ENCODE data around the gene UQCRQ.

UQCRQ gene

DNA sequence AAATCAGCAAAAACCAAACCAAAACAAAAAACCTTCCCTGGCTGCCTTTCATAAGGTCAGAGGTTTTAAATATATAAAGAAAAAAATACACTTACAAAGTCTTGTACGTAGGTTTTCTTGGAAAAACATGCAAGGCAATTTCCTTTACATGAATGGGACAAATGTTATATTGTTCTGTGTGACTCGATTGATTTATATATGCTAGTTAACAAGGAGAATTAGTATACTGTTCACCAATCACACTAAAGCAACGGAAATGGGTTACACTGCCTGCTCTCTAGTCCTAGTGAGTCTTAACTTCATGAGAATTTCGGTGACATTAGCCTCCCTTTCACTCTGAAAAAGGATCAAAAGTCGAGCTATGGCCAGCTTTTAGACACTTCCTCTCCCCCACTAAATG lies 5.7 kb upstream of the UQCRQ start:
- TF ChIP-seq, protein P1, sequence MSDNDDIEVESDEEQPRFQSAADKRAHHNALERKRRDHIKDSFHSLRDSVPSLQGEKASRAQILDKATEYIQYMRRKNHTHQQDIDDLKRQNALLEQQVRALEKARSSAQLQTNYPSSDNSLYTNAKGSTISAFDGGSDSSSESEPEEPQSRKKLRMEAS (IDR thresholded peaks at IDR 0.05) = no peak
- no peak for TF ChIP-seq TEAD4 (IDR thresholded peaks at IDR 0.05)
- no peak for TF ChIP-seq TCF12 (IDR thresholded peaks at IDR 0.05; ENCODE audit: low read depth)
- TF ChIP-seq CEBPB (IDR thresholded peaks at IDR 0.05) = no peak
- no peak for TF ChIP-seq YY1 (IDR thresholded peaks at IDR 0.05; ENCODE audit: low read depth)
- no peak for TF ChIP-seq ZBTB7A (IDR thresholded peaks at IDR 0.05; ENCODE audit: low read depth)
- no peak for TF ChIP-seq RAD21 (IDR thresholded peaks at IDR 0.05; ENCODE audit: low read depth)
- TF ChIP-seq, protein P2, sequence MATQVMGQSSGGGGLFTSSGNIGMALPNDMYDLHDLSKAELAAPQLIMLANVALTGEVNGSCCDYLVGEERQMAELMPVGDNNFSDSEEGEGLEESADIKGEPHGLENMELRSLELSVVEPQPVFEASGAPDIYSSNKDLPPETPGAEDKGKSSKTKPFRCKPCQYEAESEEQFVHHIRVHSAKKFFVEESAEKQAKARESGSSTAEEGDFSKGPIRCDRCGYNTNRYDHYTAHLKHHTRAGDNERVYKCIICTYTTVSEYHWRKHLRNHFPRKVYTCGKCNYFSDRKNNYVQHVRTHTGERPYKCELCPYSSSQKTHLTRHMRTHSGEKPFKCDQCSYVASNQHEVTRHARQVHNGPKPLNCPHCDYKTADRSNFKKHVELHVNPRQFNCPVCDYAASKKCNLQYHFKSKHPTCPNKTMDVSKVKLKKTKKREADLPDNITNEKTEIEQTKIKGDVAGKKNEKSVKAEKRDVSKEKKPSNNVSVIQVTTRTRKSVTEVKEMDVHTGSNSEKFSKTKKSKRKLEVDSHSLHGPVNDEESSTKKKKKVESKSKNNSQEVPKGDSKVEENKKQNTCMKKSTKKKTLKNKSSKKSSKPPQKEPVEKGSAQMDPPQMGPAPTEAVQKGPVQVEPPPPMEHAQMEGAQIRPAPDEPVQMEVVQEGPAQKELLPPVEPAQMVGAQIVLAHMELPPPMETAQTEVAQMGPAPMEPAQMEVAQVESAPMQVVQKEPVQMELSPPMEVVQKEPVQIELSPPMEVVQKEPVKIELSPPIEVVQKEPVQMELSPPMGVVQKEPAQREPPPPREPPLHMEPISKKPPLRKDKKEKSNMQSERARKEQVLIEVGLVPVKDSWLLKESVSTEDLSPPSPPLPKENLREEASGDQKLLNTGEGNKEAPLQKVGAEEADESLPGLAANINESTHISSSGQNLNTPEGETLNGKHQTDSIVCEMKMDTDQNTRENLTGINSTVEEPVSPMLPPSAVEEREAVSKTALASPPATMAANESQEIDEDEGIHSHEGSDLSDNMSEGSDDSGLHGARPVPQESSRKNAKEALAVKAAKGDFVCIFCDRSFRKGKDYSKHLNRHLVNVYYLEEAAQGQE (IDR thresholded peaks at IDR 0.05; ENCODE audit: low read depth) = no peak
- no peak for TF ChIP-seq EGR1 (IDR thresholded peaks at IDR 0.05)
- no peak for TF ChIP-seq NFIC (IDR thresholded peaks at IDR 0.05)
- TF ChIP-seq CREB1 (IDR thresholded peaks at IDR 0.05; ENCODE audit: low read depth) = no peak
- TF ChIP-seq FOXM1 (IDR thresholded peaks at IDR 0.05; ENCODE audit: borderline replicate concordance, low read depth) = no peak
- no peak for TF ChIP-seq EP300 (IDR thresholded peaks at IDR 0.05; ENCODE audit: borderline replicate concordance)
- no peak for TF ChIP-seq TAF1 (IDR thresholded peaks at IDR 0.05; ENCODE audit: low read depth)
- TF ChIP-seq, protein P3, sequence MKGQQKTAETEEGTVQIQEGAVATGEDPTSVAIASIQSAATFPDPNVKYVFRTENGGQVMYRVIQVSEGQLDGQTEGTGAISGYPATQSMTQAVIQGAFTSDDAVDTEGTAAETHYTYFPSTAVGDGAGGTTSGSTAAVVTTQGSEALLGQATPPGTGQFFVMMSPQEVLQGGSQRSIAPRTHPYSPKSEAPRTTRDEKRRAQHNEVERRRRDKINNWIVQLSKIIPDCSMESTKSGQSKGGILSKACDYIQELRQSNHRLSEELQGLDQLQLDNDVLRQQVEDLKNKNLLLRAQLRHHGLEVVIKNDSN (IDR thresholded peaks at IDR 0.05) = no peak

DNA sequence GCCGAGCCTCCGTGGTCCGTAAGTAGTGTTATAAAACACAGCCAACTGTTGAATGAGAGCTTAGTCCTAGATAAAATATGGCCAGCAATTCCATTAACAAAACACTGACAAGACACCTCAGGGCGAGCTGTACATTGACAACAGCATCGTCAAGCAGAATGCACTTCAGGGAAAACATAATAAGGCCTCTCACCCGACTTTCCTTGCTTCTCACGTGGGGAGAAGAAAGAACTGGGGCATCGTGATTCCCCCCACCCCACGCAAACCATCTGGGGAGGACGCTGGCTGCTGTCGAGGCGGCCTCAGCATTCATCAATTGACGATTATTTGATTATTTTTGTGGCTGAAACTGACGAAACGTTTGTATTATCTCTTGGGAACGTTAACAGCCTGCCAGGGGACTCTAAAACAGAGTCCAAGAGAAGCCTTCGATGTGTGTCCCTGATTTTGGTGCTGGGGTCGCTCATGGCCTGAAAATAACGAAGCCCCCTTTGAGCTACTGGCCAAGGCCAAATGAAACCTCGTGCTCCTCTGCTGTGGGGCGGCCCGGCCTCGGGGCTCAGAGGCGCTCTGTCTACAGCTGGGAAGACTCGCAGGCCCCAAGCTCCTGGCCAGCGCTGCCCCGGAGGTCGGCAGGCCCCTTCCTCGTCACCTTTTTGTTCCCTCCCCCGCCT lies 637 bp upstream of the UQCRQ start:
- no peak for TF ChIP-seq TAF1 (IDR thresholded peaks at IDR 0.05; ENCODE audit: low read depth)

DNA sequence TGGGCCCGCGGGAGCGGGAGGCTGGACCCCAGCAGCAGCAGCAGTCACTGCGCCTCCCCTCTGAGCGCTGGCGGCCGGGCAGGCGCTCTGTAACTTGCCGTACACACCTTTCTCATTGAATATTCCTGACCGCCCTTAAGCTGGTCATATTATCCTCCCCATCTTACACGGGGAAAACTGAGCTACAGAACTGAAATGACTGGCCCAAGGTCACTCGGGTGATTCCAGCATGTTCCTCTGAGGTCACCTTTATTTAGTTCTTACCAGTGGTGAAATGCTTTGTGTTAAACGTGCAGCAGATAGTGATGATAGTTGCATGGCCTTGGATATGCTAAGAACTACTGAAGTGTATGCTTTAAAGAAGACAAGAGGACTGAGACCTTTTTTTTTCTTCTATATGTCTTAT lies 607 bp downstream of the UQCRQ start:
- TF ChIP-seq, protein P1 (IDR thresholded peaks at IDR 0.05) = no peak
- TF ChIP-seq TAF1 (IDR thresholded peaks at IDR 0.05; ENCODE audit: low read depth) = no peak

DNA sequence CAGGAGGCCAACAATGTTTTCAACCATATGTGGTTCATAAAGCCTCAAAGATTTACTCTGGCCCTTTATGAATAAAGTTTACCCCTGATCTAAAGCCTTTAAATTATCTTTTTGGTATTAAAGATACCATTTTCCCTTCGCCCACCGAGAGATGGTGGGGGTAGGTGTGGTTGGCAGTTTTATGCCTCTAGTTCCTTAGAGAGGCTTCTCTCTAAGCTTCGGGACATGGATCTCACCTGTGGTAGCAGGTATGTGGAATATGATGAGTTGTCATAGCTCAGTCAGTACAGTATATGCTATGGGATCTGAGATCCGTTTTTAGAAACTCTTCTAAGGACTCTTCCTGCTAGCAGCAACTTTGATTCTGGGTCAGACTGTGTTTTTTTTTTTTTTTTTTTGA lies 2.3 kb downstream of the UQCRQ start:
- no peak for TF ChIP-seq EGR1 (IDR thresholded peaks at IDR 0.05)
- TF ChIP-seq FOXM1 (IDR thresholded peaks at IDR 0.05; ENCODE audit: borderline replicate concordance, low read depth) = no peak
- no peak for TF ChIP-seq CEBPB (IDR thresholded peaks at IDR 0.05)
- TF ChIP-seq, protein P3 (IDR thresholded peaks at IDR 0.05) = no peak

DNA sequence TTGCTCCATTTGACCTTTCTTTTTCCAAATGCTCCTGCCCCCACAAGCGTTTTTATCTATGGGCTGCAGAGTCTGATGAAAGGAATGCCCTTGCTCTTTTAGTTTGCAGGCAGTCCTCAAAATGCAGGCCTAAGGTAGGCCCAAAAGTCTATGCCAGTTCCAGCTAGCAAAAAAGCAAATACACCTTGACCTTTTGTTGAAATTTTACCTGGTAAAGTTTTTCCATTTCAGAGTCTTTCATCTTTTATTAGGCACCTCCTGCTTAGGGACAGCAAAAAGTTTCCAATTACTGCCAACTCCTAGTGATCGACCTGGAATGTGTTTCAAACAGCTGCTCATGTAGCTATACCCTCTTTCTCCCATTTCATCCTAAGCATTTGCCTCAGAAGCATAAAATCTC lies 4.4 kb downstream of the UQCRQ start:
- TF ChIP-seq ZBTB7A (IDR thresholded peaks at IDR 0.05; ENCODE audit: low read depth) (no peak), RAD21 (IDR thresholded peaks at IDR 0.05; ENCODE audit: low read depth) (no peak), TAF1 (IDR thresholded peaks at IDR 0.05; ENCODE audit: low read depth) (no peak), EGR1 (IDR thresholded peaks at IDR 0.05) (no peak), CEBPB (IDR thresholded peaks at IDR 0.05) (no peak), EP300 (IDR thresholded peaks at IDR 0.05; ENCODE audit: borderline replicate concordance) (no peak), TEAD4 (IDR thresholded peaks at IDR 0.05) (no peak), TCF12 (IDR thresholded peaks at IDR 0.05; ENCODE audit: low read depth) (no peak), CREB1 (IDR thresholded peaks at IDR 0.05; ENCODE audit: low read depth) (no peak)
- TF ChIP-seq, protein P2 (IDR thresholded peaks at IDR 0.05; ENCODE audit: low read depth) = no peak
- TF ChIP-seq, protein P3 (IDR thresholded peaks at IDR 0.05) = no peak

DNA sequence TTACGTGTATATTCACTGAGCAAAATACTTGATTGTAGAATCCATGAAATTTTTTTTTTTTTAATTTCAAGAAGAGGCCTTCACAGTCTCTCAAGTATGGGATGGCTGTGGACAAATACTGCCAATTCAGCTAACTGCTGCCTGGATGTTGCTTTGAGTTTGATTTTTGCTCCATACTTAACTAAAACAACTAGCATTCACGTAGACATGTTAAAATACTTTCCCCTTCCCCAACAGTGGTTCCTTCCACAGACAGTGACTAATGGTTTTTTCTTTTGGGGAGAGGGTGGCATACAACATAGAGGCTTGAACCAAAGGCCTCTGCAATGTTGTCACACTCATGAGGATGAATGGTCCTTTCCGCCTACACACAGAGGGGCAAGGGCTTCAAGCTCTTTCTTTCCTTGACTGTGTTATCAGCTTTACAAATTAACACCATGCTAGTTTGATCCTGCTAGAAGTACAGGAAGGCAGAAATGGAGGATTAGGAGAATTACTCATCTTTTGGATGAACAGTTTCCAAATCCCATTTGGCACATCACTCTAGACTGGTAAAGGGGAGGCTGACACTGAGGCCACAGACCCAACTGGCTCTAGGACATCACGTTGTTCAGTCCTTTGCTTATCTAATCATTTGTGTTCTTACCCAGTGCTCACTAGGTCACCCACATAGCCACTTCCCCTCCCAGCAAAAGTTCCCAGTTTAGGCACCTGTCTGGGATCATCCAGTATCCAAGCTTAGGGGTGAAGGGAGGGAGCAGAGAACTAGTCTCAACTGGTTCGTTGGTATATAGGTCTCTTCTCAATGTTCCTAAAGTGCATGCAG lies 5.2 kb downstream of the UQCRQ start:
- TF ChIP-seq CEBPB (IDR thresholded peaks at IDR 0.05) (no peak), FOXM1 (IDR thresholded peaks at IDR 0.05; ENCODE audit: borderline replicate concordance, low read depth) (no peak), NFIC (IDR thresholded peaks at IDR 0.05) (no peak), CREB1 (IDR thresholded peaks at IDR 0.05; ENCODE audit: low read depth) (no peak), YY1 (IDR thresholded peaks at IDR 0.05; ENCODE audit: low read depth) (no peak)
- TF ChIP-seq, protein P3 (IDR thresholded peaks at IDR 0.05) = no peak
- TF ChIP-seq, protein P1 (IDR thresholded peaks at IDR 0.05) = no peak
- TF ChIP-seq, protein P2 (IDR thresholded peaks at IDR 0.05; ENCODE audit: low read depth) = no peak
